ENCODE measurements around the gene SLC27A2. TPM values are rescaled to one million over a fixed set of nuclear protein-coding genes. Genes with fewer than 3 reads are reported as not detected.

SLC27A2 gene
- total RNA-seq, 1 experiment from 2014 or later = 7.0 TPM

- Histone ChIP-seq H3K4ac (ENCODE audit: low read depth, low read length) (no peak overlapping the region), H2BK5ac (ENCODE audit: insufficient read length, low read length) (no peak overlapping the region), H3K4me2 (ENCODE audit: insufficient read depth, insufficient read length, low read length) (no peak overlapping the region), H2BK20ac (ENCODE audit: low read depth, low read length, poor library complexity, severe bottlenecking) (no peak overlapping the region), H3K23ac (ENCODE audit: insufficient read length, low read depth, low read length) (no peak overlapping the region), H2BK12ac (ENCODE audit: insufficient read length, low read depth, low read length) (no peak overlapping the region), H2AK5ac (ENCODE audit: insufficient read length, low read length) (no peak overlapping the region), H2BK120ac (ENCODE audit: low read depth, low read length, poor library complexity, severe bottlenecking) (no peak overlapping the region), H3K79me2 (ENCODE audit: insufficient read depth, low read length) (no peaks in the 10 kb centered on the region), H2BK15ac (ENCODE audit: low read depth, low read length) (no peak overlapping the region), H3K9ac (ENCODE audit: extremely low read depth, insufficient read length, low read length) (no peak overlapping the region), H3K27me3 (ENCODE audit: insufficient read depth, low read length) (no peaks in the 10 kb centered on the region), H3K27ac (ENCODE audit: insufficient read length, low read depth, low read length) (no peak overlapping the region), H3K56ac (ENCODE audit: insufficient read length, low read depth, low read length) (no peak overlapping the region), H3K18ac (ENCODE audit: insufficient read length, low read depth, low read length) (no peak overlapping the region), H4K91ac (ENCODE audit: insufficient read length, low read depth, low read length) (no peak overlapping the region), H3K79me1 (ENCODE audit: insufficient read depth, low read depth, low read length, poor library complexity, severe bottlenecking) (no peaks in the 10 kb centered on the region), H3K23me2 (ENCODE audit: insufficient read length, low read depth, low read length, poor library complexity, severe bottlenecking) (no peaks in the 10 kb centered on the region), H3T11ph (ENCODE audit: low read length) (no peak overlapping the region), H2AFZ (ENCODE audit: low read length) (no peak overlapping the region), H4K5ac (ENCODE audit: insufficient read length, low read depth, low read length) (no peak overlapping the region), H3K4me1 (ENCODE audit: insufficient read depth, low read length) (no peaks in the 10 kb centered on the region), H3K14ac (ENCODE audit: insufficient read depth, low read length) (no peak overlapping the region), H4K8ac (replicated peaks; ENCODE audit: insufficient read length, low read depth, low read length) (no peak overlapping the region), H4K20me1 (ENCODE audit: control insufficient read depth, insufficient read depth, insufficient read length) (no peaks in the 10 kb centered on the region), H3K9me3 (ENCODE audit: control insufficient read depth, low read depth, low read length) (no peaks in the 10 kb centered on the region)
- no peaks in the 10 kb centered on the region for H3K27me3 Mint-ChIP-seq (ENCODE audit: low read depth)
- H3K36me3 Mint-ChIP-seq (ENCODE audit: insufficient read depth in 1 of 3, low read depth in 3 of 3) = no peaks in the 10 kb centered on the region; a peak in 1 of 7 replicates
- H3K9me3 Mint-ChIP-seq = no peaks in the 10 kb centered on the region
- no peak for TF ChIP-seq CTCF (conservative IDR thresholded peaks at IDR 0.05)
- 0 out of 4 replicates have a peak, but pooled peaks cover 0 to 3% of the 10 kb centered on the region in 2 experiments for H3K4me1 Mint-ChIP-seq
- H3K27ac Mint-ChIP-seq = 0 out of 7 replicates have a peak overlapping the region, but pooled peaks of 1 of the 3 experiments have one; percentile 24
- WGBS (ENCODE audit: extremely low coverage, insufficient read length, low lambda C conversion rate) = no CpG with 5 or more reads among the region's 1 CpG
- H3K4me3 Mint-ChIP-seq = no peak overlapping the region
- no peak for DNase-seq
These were observed 95.4 kb downstream of the SLC27A2 start for GRCh38 chr15:50277370-50277769.

Measured in H9 (cell line).